ENCODE results near the gene PPM1D.
"Not testable (repeated sequence)": the region's sequence is repeated elsewhere in the genome, so short reads cannot be mapped to it uniquely, and the experiment has no call there.

Gene PPM1D

GRCh38 chr17:60623415-60623814 lies 23.4 kb downstream of the PPM1D start:
- no peak for DNase-seq

GRCh38 chr17:60627124-60627523 lies 27.1 kb downstream of the PPM1D start:
- DNase-seq = peak; percentile 50

GRCh38 chr17:60628252-60628889 lies 28.4 kb downstream of the PPM1D start:
- DNase-seq = no peak

- no peak for DNase-seq
These were observed 29.1 kb downstream of the PPM1D start for GRCh38 chr17:60629120-60629519.

- DNase-seq = no peak
These were observed 30.4 kb downstream of the PPM1D start for GRCh38 chr17:60630352-60630751.

- no peak for DNase-seq
These were observed 31.1 kb downstream of the PPM1D start for GRCh38 chr17:60631119-60631518.

GRCh38 chr17:60637683-60638082 lies 37.7 kb downstream of the PPM1D start:
- no peak for DNase-seq

GRCh38 chr17:60639019-60639330 lies 39.0 kb downstream of the PPM1D start:
- DNase-seq = no peak

- DNase-seq = peak; percentile 22
These were observed 40.5 kb downstream of the PPM1D start for GRCh38 chr17:60640503-60640902.

- no peak for DNase-seq
These were observed 41.1 kb downstream of the PPM1D start for GRCh38 chr17:60641126-60641525.

- DNase-seq = peak; percentile 86
These were observed 41.8 kb downstream of the PPM1D start for GRCh38 chr17:60641810-60642220.

GRCh38 chr17:60645918-60646523 lies 46.0 kb downstream of the PPM1D start:
- no peak for DNase-seq

GRCh38 chr17:60646701-60647100 lies 46.7 kb downstream of the PPM1D start:
- no peak for DNase-seq

GRCh38 chr17:60647705-60648104 lies 47.7 kb downstream of the PPM1D start:
- no peak for DNase-seq

GRCh38 chr17:60652454-60653247 lies 52.7 kb downstream of the PPM1D start:
- no peak for DNase-seq

- no peak for DNase-seq
These were observed 53.6 kb downstream of the PPM1D start for GRCh38 chr17:60653569-60653968.

- no peak for DNase-seq
These were observed 56.5 kb downstream of the PPM1D start for GRCh38 chr17:60656499-60656898.

GRCh38 chr17:60659156-60659555 lies 59.2 kb downstream of the PPM1D start:
- no peak for DNase-seq

- no peak for DNase-seq
These were observed 61.5 kb downstream of the PPM1D start for GRCh38 chr17:60661489-60661888.

GRCh38 chr17:60664022-60664421 lies 64.0 kb downstream of the PPM1D start:
- no peak for DNase-seq

GRCh38 chr17:60665602-60666001 lies 65.6 kb downstream of the PPM1D start:
- DNase-seq = no peak

GRCh38 chr17:60668741-60669140 lies 68.7 kb downstream of the PPM1D start:
- not testable (repeated sequence) for DNase-seq

- DNase-seq = no peak
These were observed 71.5 kb downstream of the PPM1D start for GRCh38 chr17:60671482-60671881.

GRCh38 chr17:60674637-60675036 lies 74.6 kb downstream of the PPM1D start:
- DNase-seq = peak; percentile 13

All from DMS53 (cell line).